LNCAP (cell line): Measurements from ENCODE around the gene KCNIP1.

ENCODE experiments used
- CTCF ChIP-seq: fragments of 450-650 bp; IDR thresholded peaks from 2 replicates; pipeline ENCODE4 v1.5.1; 2017; ENCODE audit warnings: mild to moderate bottlenecking

Gene KCNIP1

GRCh38 chr5:170522211-170523141 is 18.7 kb downstream of the KCNIP1 start:
- TF ChIP-seq CTCF, result no peak

- TF ChIP-seq CTCF, result no peak
These were observed 19.3 kb downstream of the KCNIP1 start for GRCh38 chr5:170523142-170523551.

GRCh38 chr5:170523830-170524229 is 20.0 kb downstream of the KCNIP1 start:
- no peak for TF ChIP-seq CTCF

DNA sequence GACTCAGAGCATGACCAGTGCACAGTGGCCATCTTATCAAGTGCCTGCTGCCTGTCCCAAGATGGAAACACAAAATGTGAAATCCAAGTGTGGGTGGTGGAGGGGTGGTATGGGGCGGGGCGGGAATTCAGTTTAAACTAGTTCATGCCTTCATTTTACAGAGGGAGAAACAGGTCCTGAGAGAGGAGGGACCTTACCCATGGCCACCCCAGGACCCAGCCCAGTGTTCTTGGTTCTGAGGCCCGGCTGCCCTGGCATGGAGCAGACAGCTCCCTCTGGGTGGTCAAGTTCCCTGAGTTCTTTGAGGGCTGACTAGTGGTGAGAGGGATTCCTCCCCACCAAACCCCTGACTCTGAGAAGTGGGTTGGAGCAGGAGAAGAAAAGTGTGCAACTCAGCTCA is 20.8 kb downstream of the KCNIP1 start:
- TF ChIP-seq CTCF, result no peak

- no peak for TF ChIP-seq CTCF
These were observed 21.8 kb downstream of the KCNIP1 start for GRCh38 chr5:170525470-170526211.

GRCh38 chr5:170527991-170528390 is 24.2 kb downstream of the KCNIP1 start:
- no peak for TF ChIP-seq CTCF

GRCh38 chr5:170528976-170529375 is 25.2 kb downstream of the KCNIP1 start:
- no peak for TF ChIP-seq CTCF
